Activated CD4-positive, alpha-beta T cell treated with anti-CD3 and anti-CD28 coated beads, Interleukin-2, amount 10 ng/mL, durations not matched to agents 7 days and 5 days (primary cell): Measurements from ENCODE around the gene ZMYM5. TPM values are rescaled to one million over a fixed set of nuclear protein-coding genes. Genes with fewer than 3 reads are reported as not detected.
A peak's percentile ranks its signal among the peaks of the same experiment; 100 is the strongest.
"Not testable (repeated sequence)": the region's sequence is repeated elsewhere in the genome, so short reads cannot be mapped to it uniquely, and the experiment has no call there.

Experiments used
- CTCF ChIA-PET: fragments of 350-600 bp; sonication (Branson Sonifier 250); formaldehyde crosslinking; loops from one replicate; lab custom pipeline; 2021; ENCODE audit warnings: antibody characterized with exemption; lab: Charles Lee
- POLR2A ChIA-PET: fragments of 350-600 bp; sonication (Branson Sonifier 250); formaldehyde crosslinking; loops from one replicate; lab custom pipeline; 2021; ENCODE audit warnings: antibody characterized with exemption; lab: Charles Lee
- DNase-seq: peaks from one replicate; pipeline ENCODE4 v3.0.0-alpha.2; 2020
- H3K27ac Mint-ChIP-seq: one replicate; pipeline ENCODE4 v1.8.0; 2021; ENCODE audit warnings: mild to moderate bottlenecking, moderate library complexity, mixed read lengths
- H3K27me3 Mint-ChIP-seq: one replicate; pipeline ENCODE4 v1.8.0; 2021; ENCODE audit warnings: mixed read lengths
- H3K36me3 Mint-ChIP-seq: one replicate; pipeline ENCODE4 v1.8.0; 2021; ENCODE audit warnings: low read depth, mixed read lengths
- H3K4me1 Mint-ChIP-seq: one replicate; pipeline ENCODE4 v1.8.0; 2021; ENCODE audit warnings: mixed read lengths
- H3K4me3 Mint-ChIP-seq: one replicate; pipeline ENCODE4 v1.8.0; 2021; ENCODE audit warnings: mild to moderate bottlenecking, moderate library complexity, mixed read lengths
- H3K9me3 Mint-ChIP-seq: one replicate; pipeline ENCODE4 v1.8.0; 2021; ENCODE audit warnings: mixed read lengths
- total RNA-seq, 2 experiments: library from RNA; stranded (reverse); gene quantifications; one replicate each; pipeline ENCODE4 v1.2.3, GENCODE V29; 2021

The ZMYM5 gene
- total RNA-seq, 2 experiments from 2014 or later, result 12.6 to 14.5 TPM

DNA sequence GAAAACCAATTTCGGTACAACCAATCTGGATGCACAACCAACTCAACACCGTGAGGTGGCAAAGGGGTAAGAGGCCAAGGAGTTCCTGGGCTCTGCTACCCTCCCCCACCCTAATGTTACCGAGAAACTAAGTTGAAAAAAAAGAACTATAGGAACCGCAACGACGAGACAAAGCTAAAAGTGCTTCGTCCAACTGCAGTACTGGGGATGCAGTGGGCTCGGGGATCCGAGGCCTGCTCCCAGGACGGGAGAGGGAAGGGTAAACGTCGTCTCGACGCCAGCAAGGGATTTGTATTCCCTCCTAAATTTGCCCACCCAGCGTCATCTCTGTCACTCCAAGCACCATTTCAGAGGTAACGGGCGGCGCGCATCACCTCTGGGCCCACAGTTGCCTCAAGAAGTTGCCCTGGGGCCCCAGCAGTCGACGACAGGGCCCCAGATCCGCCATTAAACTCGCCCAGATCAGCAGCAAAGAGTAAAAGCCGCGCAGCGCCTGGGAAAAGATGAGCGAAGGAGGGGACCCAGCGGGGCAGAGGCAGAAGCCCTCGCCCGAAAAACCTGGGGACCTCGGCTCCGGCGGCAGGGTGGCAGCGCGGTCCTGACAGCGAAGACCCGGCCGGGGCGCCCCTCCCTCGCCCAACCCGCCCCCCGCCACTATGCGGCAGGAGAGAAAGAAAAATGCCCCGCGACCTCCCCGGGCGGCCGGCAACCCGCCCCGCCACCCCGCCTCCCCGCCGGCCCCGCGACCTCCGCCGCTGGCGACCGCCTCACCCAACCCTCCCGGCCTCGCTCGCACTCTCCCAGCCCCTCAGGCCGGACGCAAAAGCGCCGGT, 752 bp downstream of the ZMYM5 start:
- Mint-ChIP-seq H3K36me3 (peaks cover 23% of the 10 kb centered on the region), H3K4me3 (peak overlapping the region; percentile 95), H3K27ac (peak overlapping the region; percentile 99), H3K4me1 (peaks cover 35% of the 10 kb centered on the region), H3K9me3 (no peaks in the 10 kb centered on the region), H3K27me3 (no peaks in the 10 kb centered on the region)
- peak; percentile 52 for DNase-seq
- POLR2A ChIA-PET, result interaction anchor here (0.6 kb wide), 1 partner anchor 74 kb away, joined by 5 read pairs; no protein-coding TSS in a partner anchor
- CTCF ChIA-PET, result interaction anchor here (1.0 to 2.2 kb wide), 3 partner anchors 11 to 94 kb away, joined by 3 to 7 read pairs (median 5); no protein-coding TSS in a partner anchor

DNA sequence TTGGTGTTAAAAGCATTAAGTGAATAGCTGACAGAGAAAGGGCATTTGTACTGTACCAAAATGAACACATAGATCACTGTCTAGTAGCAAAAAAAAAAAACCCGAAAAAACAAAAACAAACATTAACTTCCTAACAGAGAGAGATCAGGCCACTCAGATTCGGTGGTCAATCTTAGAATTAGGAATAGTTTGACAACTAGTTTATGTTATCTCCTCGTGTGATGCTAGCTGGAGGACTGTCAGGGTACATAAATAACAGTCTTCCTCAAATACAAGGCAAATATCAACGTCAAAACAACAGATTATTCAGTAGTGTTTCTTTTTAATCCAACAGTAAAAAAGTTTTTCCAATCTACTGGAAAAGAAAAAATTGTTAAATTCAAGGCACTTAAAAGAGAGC, 1.7 kb downstream of the ZMYM5 start:
- peaks cover 4% of the 10 kb centered on the region for H3K9me3 Mint-ChIP-seq
- DNase-seq, result no peak
- H3K27ac Mint-ChIP-seq, result peak overlapping the region; percentile 99
- H3K4me1 Mint-ChIP-seq, result peaks cover 39% of the 10 kb centered on the region
- H3K4me3 Mint-ChIP-seq, result peak overlapping the region; percentile 95
- peaks cover 30% of the 10 kb centered on the region for H3K36me3 Mint-ChIP-seq
- POLR2A ChIA-PET, result interaction anchor here (0.7 kb wide), 1 partner anchor 93 kb away, joined by 5 read pairs; no protein-coding TSS in a partner anchor
- CTCF ChIA-PET, result interaction anchor here (1.3 to 2.2 kb wide), 2 partner anchors 10 to 13 kb away, joined by 4 to 7 read pairs; no protein-coding TSS in a partner anchor
- H3K27me3 Mint-ChIP-seq, result no peaks in the 10 kb centered on the region

GRCh38 chr13:19860884-19861655, 2.4 kb downstream of the ZMYM5 start:
- peaks cover 30% of the 10 kb centered on the region for H3K36me3 Mint-ChIP-seq
- peaks cover 4% of the 10 kb centered on the region for H3K9me3 Mint-ChIP-seq
- peak overlapping the region; percentile 95 for H3K4me3 Mint-ChIP-seq
- peak overlapping the region; percentile 99 for H3K27ac Mint-ChIP-seq
- DNase-seq, result peak; percentile 24
- no peaks in the 10 kb centered on the region for H3K27me3 Mint-ChIP-seq
- POLR2A ChIA-PET, result interaction anchor here (0.7 kb wide), 1 partner anchor 92 kb away, joined by 5 read pairs; no protein-coding TSS in a partner anchor
- CTCF ChIA-PET, result interaction anchor here (0.6 to 2.2 kb wide), 4 partner anchors 10 to 38 kb away, joined by 3 to 7 read pairs (median 4); no protein-coding TSS in a partner anchor
- peaks cover 39% of the 10 kb centered on the region for H3K4me1 Mint-ChIP-seq

DNA sequence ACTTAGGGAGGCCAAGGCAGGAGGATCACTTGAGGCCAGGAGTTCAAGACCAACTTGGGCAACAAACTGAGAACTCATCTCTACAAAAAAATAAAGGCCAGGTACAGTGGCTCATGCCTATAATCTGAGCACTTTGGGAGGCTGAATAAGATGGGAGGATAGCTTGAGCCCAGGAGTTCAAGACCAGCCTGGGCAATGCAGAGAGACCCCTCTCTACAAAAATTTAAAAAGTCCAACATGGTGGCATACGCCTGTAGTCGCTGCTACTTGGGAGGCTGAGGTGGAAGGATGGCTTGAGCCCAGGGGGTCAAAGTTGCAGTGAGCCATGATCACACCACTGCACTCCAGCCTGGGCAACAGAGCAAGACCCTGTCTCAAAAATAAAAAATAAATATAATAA, 5.8 kb downstream of the ZMYM5 start:
- H3K4me3 Mint-ChIP-seq, DNase-seq, CTCF ChIA-PET, H3K27ac Mint-ChIP-seq, POLR2A ChIA-PET, H3K27me3 Mint-ChIP-seq, H3K9me3 Mint-ChIP-seq: not testable (repeated sequence)
- Mint-ChIP-seq H3K4me1 (peaks cover 33% of the 10 kb centered on the region), H3K36me3 (peaks cover 40% of the 10 kb centered on the region)

DNA sequence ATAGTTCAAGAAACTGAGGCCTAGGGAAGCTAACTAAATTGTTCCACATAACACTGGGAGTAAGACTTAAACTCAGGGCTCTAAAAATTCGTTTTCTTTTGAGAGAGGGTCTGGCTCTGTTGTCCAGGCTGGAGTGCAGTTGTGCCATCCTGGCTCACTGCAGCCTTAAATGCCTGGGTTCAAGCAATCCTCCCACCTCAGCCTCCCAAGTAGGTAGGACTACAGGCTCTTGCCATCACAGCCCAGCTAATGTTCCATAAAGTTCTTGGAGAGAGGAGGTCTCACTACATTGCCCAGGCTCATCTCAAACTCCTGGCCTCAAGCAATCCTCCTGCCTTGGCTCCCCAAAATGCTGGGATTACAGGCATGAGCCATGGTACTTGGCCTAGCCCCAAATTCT, 10.7 kb downstream of the ZMYM5 start:
- peaks cover 34% of the 10 kb centered on the region for H3K36me3 Mint-ChIP-seq
- no peak overlapping the region for H3K27ac Mint-ChIP-seq
- H3K4me1 Mint-ChIP-seq, result peaks cover 18% of the 10 kb centered on the region
- no peak for DNase-seq
- no peak overlapping the region for H3K4me3 Mint-ChIP-seq
- H3K27me3 Mint-ChIP-seq, result no peaks in the 10 kb centered on the region
- ChIA-PET CTCF (interaction anchor here (1.4 kb wide), 1 partner anchor 68 kb away, joined by 3 read pairs; no protein-coding TSS in a partner anchor), POLR2A (no interaction called here)
- peaks cover 4% of the 10 kb centered on the region for H3K9me3 Mint-ChIP-seq

- CTCF ChIA-PET, result interaction anchor here (1.2 kb wide), 2 partner anchors 16 to 112 kb away, joined by 3 to 4 read pairs; no protein-coding TSS in a partner anchor
- Mint-ChIP-seq H3K9me3 (no peaks in the 10 kb centered on the region), H3K4me3 (no peak overlapping the region), H3K36me3 (peaks cover 28% of the 10 kb centered on the region), H3K27ac (peak overlapping the region; percentile 73), H3K27me3 (no peaks in the 10 kb centered on the region), H3K4me1 (peaks cover 10% of the 10 kb centered on the region)
- POLR2A ChIA-PET, result no interaction called here
- no peak for DNase-seq
Observed at GRCh38 chr13:19845758-19846157, 17.7 kb downstream of the ZMYM5 start.

DNA sequence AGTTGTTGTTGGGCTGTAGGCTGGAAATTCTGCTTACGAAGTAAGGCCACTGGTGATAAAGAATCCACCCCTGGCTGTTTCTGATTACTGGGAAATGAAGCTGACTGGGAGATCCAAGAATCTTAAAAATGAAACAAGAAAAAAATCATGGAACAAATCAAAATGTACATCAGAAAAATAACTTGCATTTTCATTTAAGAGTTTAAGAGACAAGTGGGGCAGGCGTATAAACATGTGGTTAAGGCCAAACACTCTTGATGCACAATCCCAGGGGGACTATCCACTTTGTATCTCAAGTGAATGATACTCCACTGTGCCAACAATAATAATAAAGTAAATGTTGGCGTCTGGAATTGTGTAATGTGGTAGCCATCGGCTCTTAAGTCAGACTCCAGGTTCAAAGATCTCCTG, 24.6 kb downstream of the ZMYM5 start:
- POLR2A ChIA-PET, result no interaction called here
- no peak overlapping the region for H3K4me3 Mint-ChIP-seq
- H3K36me3 Mint-ChIP-seq, result peaks cover 51% of the 10 kb centered on the region
- no peak overlapping the region for H3K27ac Mint-ChIP-seq
- CTCF ChIA-PET, result interaction anchor here (0.9 to 1.6 kb wide), 2 partner anchors 10 to 25 kb away, joined by 3 to 5 read pairs; partner anchors contain the start of gene ZMYM5
- H3K4me1 Mint-ChIP-seq, result peaks cover 6% of the 10 kb centered on the region
- no peaks in the 10 kb centered on the region for H3K9me3 Mint-ChIP-seq
- DNase-seq, result no peak
- no peaks in the 10 kb centered on the region for H3K27me3 Mint-ChIP-seq

GRCh38 chr13:19836472-19836871, 27.0 kb downstream of the ZMYM5 start:
- Mint-ChIP-seq H3K27ac (no peak overlapping the region), H3K36me3 (peaks cover 52% of the 10 kb centered on the region), H3K4me3 (no peak overlapping the region), H3K27me3 (no peaks in the 10 kb centered on the region), H3K4me1 (peaks cover 6% of the 10 kb centered on the region), H3K9me3 (no peaks in the 10 kb centered on the region)
- no peak for DNase-seq
- POLR2A ChIA-PET, result no interaction called here
- CTCF ChIA-PET, result no interaction called here

GRCh38 chr13:19834704-19835103, 28.7 kb downstream of the ZMYM5 start:
- no peaks in the 10 kb centered on the region for H3K9me3 Mint-ChIP-seq
- H3K4me3 Mint-ChIP-seq, result no peak overlapping the region
- peaks cover 6% of the 10 kb centered on the region for H3K4me1 Mint-ChIP-seq
- ChIA-PET CTCF (interaction anchor here (0.6 kb wide), 1 partner anchor 155 kb away, joined by 3 read pairs; no protein-coding TSS in a partner anchor), POLR2A (interaction anchor here (0.5 kb wide), 1 partner anchor 13 kb away, joined by 5 read pairs; no protein-coding TSS in a partner anchor)
- H3K27me3 Mint-ChIP-seq, result no peaks in the 10 kb centered on the region
- no peak for DNase-seq
- no peak overlapping the region for H3K27ac Mint-ChIP-seq
- H3K36me3 Mint-ChIP-seq, result peaks cover 47% of the 10 kb centered on the region

- no peak overlapping the region for H3K4me3 Mint-ChIP-seq
- H3K9me3 Mint-ChIP-seq, result no peaks in the 10 kb centered on the region
- H3K27ac Mint-ChIP-seq, result no peak overlapping the region
- H3K27me3 Mint-ChIP-seq, result no peaks in the 10 kb centered on the region
- no peaks in the 10 kb centered on the region for H3K4me1 Mint-ChIP-seq
- ChIA-PET POLR2A (no interaction called here), CTCF (no interaction called here)
- DNase-seq, result no peak
- peaks cover 45% of the 10 kb centered on the region for H3K36me3 Mint-ChIP-seq
Observed at GRCh38 chr13:19822673-19823072, 40.8 kb downstream of the ZMYM5 start.

- Mint-ChIP-seq H3K27me3 (no peaks in the 10 kb centered on the region), H3K27ac (no peak overlapping the region), H3K4me3 (no peak overlapping the region), H3K9me3 (no peaks in the 10 kb centered on the region), H3K36me3 (peaks cover 24% of the 10 kb centered on the region), H3K4me1 (no peaks in the 10 kb centered on the region)
- CTCF ChIA-PET, result no interaction called here
- peak; percentile 28 for DNase-seq
- POLR2A ChIA-PET, result no interaction called here
Observed at GRCh38 chr13:19818223-19818842, 45.1 kb downstream of the ZMYM5 start.

- H3K27me3 Mint-ChIP-seq, result no peaks in the 10 kb centered on the region
Observed at GRCh38 chr13:19817510-19818158, 45.8 kb downstream of the ZMYM5 start.

More at GRCh38 chr13:19817510-19818158, 45.8 kb downstream of the ZMYM5 start:
- no peak for DNase-seq
- Mint-ChIP-seq H3K36me3 (peaks cover 24% of the 10 kb centered on the region), H3K9me3 (no peaks in the 10 kb centered on the region), H3K4me1 (no peaks in the 10 kb centered on the region), H3K4me3 (no peak overlapping the region), H3K27ac (no peak overlapping the region)
- CTCF ChIA-PET, result no interaction called here
- POLR2A ChIA-PET, result no interaction called here
